GM13976 (cell line): Measurements from ENCODE around the gene IGFBP4.

Experiments used
- DNase-seq: peaks from one replicate; pipeline ENCODE4 v3.0.0; 2012; ENCODE audit warnings: low spot score
- CTCF ChIP-seq: IDR thresholded peaks from 2 replicates; pipeline ENCODE4 v1.5.1; 2012; ENCODE audit warnings: borderline replicate concordance, mild to moderate bottlenecking; ENCODE audit not compliant: insufficient read depth; ENCODE audit errors: extremely low read depth, missing control alignments, control extremely low read depth
- in situ Hi-C: fragments of 300-500 bp; cut with MboI; formaldehyde crosslinking; loops from one replicate; pipeline ENCODE4 v1.12.0; 2022; ENCODE audit warnings: low sequenced_read_pairs, mixed read lengths, inconsistent platforms; ENCODE audit not compliant: unreplicated experiment

IGFBP4 gene

GRCh38 chr17:40483679-40484078 lies 40.4 kb downstream of the IGFBP4 start:
- in situ Hi-C loops: no loop called here
- no peak for DNase-seq
- no peak for TF ChIP-seq CTCF

DNA sequence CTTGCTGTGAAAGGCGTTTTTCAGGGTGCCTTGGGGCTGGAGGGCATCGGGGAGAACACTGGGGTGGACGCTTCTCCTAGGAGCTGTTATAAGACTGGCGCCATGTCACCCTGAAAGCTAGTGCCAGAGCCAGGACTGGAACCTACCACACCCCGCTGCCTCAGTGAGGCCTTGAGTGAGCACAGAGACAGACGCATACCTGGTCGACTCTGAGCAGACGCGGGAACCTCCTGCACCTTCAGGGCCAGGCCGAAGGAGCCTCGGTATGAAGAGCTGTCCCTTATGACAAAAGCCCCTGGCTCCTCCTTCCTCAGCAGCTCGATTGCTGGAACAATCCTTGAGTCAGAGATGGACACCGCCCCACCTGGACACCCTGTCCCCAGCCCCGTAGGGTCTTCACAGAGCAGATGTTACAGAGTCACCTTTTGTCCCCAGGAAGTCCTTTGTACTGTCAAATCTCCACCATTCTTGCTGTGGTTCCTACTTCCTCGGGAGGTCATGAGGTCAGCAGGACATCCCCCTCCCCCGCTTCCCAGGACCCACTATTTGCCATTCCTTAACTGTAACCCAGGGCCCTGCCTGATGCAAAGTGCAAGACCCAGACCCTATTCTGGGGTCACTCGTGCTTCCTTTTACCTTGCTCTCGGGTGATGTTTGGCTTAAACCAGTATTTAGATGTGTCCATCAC lies 41.2 kb downstream of the IGFBP4 start:
- no peak for TF ChIP-seq CTCF
- in situ Hi-C loops: no loop called here
- no peak for DNase-seq

- TF ChIP-seq CTCF: no peak
- in situ Hi-C loops: no loop called here
These were observed 41.8 kb downstream of the IGFBP4 start for GRCh38 chr17:40484973-40485530.

DNA sequence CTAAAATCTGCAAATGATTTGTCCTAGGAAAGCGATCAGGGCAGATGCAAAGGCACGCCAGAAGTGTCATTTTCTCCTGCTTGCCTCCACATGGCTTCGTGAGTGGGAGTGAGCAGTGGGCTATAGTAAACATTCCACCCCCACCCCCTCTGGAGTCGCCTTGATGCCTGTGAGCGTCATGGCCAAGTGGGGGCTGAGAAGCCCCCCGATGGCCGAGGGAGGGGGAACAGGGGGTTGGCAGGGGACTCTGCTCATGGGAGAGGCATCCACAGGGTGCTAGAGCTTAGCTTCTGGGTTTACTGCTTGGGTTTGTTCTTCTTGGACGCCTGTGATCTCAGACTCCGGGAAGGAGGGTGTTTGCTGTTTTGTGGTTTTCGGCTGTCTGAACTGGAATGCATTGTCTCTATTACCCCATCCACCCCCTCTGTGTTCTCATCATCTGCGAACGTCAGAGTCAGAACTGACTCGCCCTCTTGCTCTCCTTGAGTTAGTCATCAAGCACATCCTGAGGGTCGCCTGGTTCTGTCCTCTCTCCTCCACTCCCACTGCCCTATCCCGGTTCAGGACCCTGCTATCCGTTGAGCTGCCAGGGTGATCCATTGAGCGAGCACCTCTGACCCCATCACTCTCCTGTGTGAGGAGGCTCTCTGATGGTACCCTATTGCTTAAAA lies 42.7 kb downstream of the IGFBP4 start:
- TF ChIP-seq CTCF: no peak
- in situ Hi-C loops: no loop called here
- no peak for DNase-seq

More at GRCh38 chr17:40484973-40485530, 41.8 kb downstream of the IGFBP4 start:
- DNase-seq: no peak

DNA sequence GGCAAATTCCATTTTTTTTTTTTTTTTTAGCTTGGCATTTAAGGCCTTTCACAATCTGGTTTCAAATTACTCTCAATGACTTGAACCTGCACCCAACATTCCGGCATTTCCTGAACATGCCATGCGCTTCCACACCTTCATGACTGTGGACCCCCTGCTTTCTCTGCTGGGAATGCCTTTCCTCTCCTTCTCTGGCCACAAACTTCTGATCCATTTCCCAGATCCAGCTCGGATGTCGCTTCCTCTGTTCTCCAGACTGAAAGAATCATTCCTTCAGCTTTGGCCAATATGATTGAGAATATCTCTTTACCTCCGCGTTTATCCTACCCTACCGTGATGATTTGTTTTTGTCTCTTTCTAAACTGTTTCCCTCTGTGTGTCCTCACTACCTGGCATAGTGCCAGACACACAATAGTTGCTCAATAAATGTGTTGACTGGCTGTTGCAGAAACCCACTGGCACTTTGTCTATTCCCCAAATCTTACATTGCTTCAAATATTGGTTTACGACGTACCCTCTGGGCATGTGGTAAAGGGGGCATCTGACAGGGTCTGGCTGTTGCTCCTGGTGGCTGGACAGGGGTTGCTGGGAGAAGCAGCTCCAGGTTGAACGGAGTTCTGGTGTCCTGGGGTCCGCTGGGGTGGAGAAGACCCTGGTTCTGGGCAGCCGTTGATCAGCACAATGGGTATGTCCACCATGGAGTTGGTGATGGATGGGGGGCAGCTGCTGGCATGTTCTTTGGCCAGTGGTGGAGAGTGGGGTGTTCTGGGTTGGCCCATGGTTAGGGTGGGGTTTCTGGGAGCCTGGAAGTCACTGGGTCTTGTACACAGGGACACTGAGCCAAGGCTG lies 43.5 kb downstream of the IGFBP4 start:
- no peak for TF ChIP-seq CTCF
- no peak for DNase-seq
- in situ Hi-C loops: no loop called here

DNA sequence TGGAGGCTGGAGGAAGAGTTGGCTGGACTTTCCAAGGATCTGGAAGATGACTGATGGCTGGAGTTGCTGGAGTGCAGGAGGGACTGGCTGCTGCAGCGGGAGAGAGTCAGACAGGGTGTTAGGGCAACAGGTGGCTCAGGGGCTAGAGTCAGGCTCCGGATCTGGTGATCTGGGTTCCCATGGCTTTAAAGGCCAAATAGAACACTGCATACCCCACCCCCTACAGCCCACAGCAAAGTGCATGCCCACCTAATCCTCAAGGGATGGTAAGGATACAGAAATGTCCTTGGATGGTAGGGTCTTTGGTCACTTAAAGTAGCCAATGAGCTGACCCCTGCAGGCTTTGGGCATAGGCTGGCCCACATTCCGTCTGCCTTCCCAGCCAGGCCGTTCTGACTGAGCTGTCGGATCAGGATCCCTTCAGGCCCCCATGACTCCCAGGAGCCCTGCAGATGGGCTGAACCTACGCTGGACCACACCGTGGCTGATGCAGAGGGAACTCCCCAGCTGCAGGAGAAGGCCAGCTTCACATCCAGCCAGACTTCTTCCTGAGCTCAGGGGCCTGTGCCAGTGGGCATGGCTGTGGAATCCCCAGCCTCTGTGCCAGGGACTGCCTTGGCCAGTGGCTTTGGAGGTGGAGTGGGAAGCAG lies 44.2 kb downstream of the IGFBP4 start:
- no peak for TF ChIP-seq CTCF

More for the DNA sequence above, 44.2 kb downstream of the IGFBP4 start:
- in situ Hi-C loops: no loop called here
- no peak for DNase-seq
